ENCODE results near the gene LONRF3.

- no peak for TF ChIP-seq POLR2AphosphoS5 (IDR thresholded peaks at IDR 0.05)
- no peak for TF ChIP-seq CTCF (IDR thresholded peaks at IDR 0.05)
Measured at GRCh38 chrX:119013164-119013563, 38.7 kb downstream of the LONRF3 start.
